Measurements from ENCODE around the gene FAM20A.
A peak's percentile ranks its signal among the peaks of the same experiment; 100 is the strongest.

DNA sequence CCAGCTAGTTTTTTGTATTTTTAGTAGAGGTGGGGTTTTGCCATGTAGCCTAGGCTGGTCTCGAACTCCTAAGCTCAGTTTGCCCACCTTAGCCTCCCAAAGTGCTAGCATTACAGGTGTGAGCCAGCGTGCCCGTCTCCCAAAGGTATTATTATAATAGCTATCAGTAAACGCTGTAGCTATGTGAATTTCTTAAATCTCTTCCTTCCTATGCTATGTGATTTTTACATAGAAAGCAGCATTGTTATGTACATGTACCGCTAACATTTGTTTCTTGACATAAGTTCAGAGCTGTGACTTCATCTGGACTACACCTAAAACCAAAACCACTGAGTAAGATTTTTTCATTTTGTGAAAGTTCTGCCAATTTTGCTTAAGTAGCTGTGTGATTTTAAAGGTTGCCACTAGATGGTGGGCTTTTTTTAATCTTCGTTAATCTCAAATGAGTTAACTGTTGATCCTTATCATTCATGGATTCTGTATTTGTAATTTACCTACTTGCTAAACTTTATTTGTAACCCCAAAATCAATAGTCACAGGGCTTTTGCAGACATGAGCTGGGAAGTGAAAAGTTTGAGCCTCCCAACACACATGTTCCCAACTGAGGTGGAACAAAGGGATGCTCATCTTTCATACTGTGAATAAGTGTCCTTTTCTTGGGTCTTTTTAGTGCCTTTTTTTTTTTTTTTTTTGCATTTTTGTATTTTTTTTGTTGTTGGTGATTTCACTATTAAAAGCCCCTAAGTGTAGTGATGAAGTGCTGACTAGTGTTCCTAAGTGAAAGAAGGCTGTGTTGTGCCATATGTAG, 67.1 kb downstream of the FAM20A start:
- no peak for TF ChIP-seq EZH2 (IDR thresholded peaks at IDR 0.05; ENCODE audit: borderline replicate concordance, low read length)
- TF ChIP-seq, protein P1, sequence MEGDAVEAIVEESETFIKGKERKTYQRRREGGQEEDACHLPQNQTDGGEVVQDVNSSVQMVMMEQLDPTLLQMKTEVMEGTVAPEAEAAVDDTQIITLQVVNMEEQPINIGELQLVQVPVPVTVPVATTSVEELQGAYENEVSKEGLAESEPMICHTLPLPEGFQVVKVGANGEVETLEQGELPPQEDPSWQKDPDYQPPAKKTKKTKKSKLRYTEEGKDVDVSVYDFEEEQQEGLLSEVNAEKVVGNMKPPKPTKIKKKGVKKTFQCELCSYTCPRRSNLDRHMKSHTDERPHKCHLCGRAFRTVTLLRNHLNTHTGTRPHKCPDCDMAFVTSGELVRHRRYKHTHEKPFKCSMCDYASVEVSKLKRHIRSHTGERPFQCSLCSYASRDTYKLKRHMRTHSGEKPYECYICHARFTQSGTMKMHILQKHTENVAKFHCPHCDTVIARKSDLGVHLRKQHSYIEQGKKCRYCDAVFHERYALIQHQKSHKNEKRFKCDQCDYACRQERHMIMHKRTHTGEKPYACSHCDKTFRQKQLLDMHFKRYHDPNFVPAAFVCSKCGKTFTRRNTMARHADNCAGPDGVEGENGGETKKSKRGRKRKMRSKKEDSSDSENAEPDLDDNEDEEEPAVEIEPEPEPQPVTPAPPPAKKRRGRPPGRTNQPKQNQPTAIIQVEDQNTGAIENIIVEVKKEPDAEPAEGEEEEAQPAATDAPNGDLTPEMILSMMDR (conservative IDR thresholded peaks at IDR 0.05 in 1 of 2, IDR thresholded peaks at IDR 0.05 in 1 of 2; ENCODE audit: extremely low read depth in 1 of 2, insufficient read depth in 1 of 2, low read depth in 1 of 2, low read length in 2 of 2) = peak; percentile 36 to 50

Measured in mammary epithelial cell (primary cell).